OCI-LY1 (cell line): ENCODE measurements around the gene TRMT44.

Experiments
- H2AFZ ChIP-seq: fragments of 200-600 bp; sonication (generic), shearing (Covaris generic); 2 replicates; pipeline ENCODE4 v1.6.0; 2014; ENCODE audit warnings: antibody characterized with exemption, mild to moderate bottlenecking, low read length
- H3F3A ChIP-seq: fragments of 200-600 bp; sonication (generic), shearing (Covaris generic); 2 replicates; pipeline ENCODE4 v1.6.0; 2014; ENCODE audit warnings: mild to moderate bottlenecking, antibody characterized with exemption, low read length, moderate library complexity; ENCODE audit not compliant: insufficient read depth
- H3K27ac ChIP-seq: fragments of 200-600 bp; sonication (generic); 2 replicates; pipeline ENCODE4 v1.5.1; 2014; ENCODE audit warnings: low read length, mixed run types, mild to moderate bottlenecking, low read depth; ENCODE audit not compliant: poor library complexity, severe bottlenecking
- H3K27me3 ChIP-seq: fragments of 200-600 bp; sonication (generic); 2 replicates; pipeline ENCODE4 v1.6.0; 2014; ENCODE audit warnings: antibody characterized with exemption, mild to moderate bottlenecking, low read length, moderate library complexity; ENCODE audit not compliant: insufficient read depth
- H3K36me3 ChIP-seq: fragments of 200-600 bp; sonication (generic); 2 replicates; pipeline ENCODE4 v1.6.1; 2014; ENCODE audit warnings: mild to moderate bottlenecking, antibody characterized with exemption, low read length, moderate library complexity, mixed read lengths; ENCODE audit not compliant: insufficient read depth
- H3K4me1 ChIP-seq: fragments of 200-600 bp; sonication (generic); 2 replicates; pipeline ENCODE4 v1.5.1; 2014; ENCODE audit warnings: mild to moderate bottlenecking, low read length, moderate library complexity; ENCODE audit not compliant: insufficient read depth, severe bottlenecking
- H3K4me2 ChIP-seq: fragments of 200-600 bp; sonication (generic), shearing (Covaris generic); 2 replicates; pipeline ENCODE4 v1.6.1; 2014; ENCODE audit warnings: low read length
- H3K4me3 ChIP-seq: fragments of 200-600 bp; sonication (generic); 2 replicates; pipeline ENCODE4 v1.5.1; 2014; ENCODE audit warnings: low read length, low read depth, mild to moderate bottlenecking, mixed read lengths; ENCODE audit not compliant: poor library complexity, severe bottlenecking
- H3K79me2 ChIP-seq: fragments of 200-600 bp; shearing (Covaris generic); 2 replicates; pipeline ENCODE4 v1.6.1; 2016; ENCODE audit warnings: mixed run types, low read length, mixed read lengths; ENCODE audit not compliant: insufficient read depth
- H3K9ac ChIP-seq: fragments of 200-600 bp; sonication (generic), shearing (Covaris generic); 2 replicates; pipeline ENCODE4 v1.6.1; 2014; ENCODE audit warnings: mild to moderate bottlenecking, low read length, mixed read lengths
- H3K9me2 ChIP-seq: fragments of 200-600 bp; sonication (generic), shearing (Covaris generic); 2 replicates; pipeline ENCODE4 v1.6.1; 2014; ENCODE audit warnings: low read depth, mild to moderate bottlenecking, low read length, mixed read lengths
- H3K9me3 ChIP-seq: fragments of 200-600 bp; shearing (Covaris generic); 2 replicates; pipeline ENCODE4 v1.6.1; 2014; ENCODE audit warnings: low read length, mixed read lengths
- H4K20me1 ChIP-seq: fragments of 200-600 bp; sonication (generic), shearing (Covaris generic); 2 replicates; pipeline ENCODE4 v1.6.0; 2016; ENCODE audit warnings: mild to moderate bottlenecking, low read length; ENCODE audit not compliant: insufficient read depth
- CTCF ChIP-seq: fragments of 200-600 bp; sonication (generic), shearing (Covaris generic); IDR thresholded peaks from 2 replicates; pipeline ENCODE4 v1.5.1; 2017; ENCODE audit warnings: mild to moderate bottlenecking, antibody characterized with exemption, low read length, moderate library complexity, mixed read lengths
- EZH2 ChIP-seq: fragments of 200-600 bp; sonication (generic), shearing (Covaris generic); IDR thresholded peaks from 2 replicates; pipeline ENCODE4 v1.8.0; 2017; ENCODE audit warnings: borderline replicate concordance, mixed run types, mild to moderate bottlenecking, antibody characterized with exemption, low read length, moderate library complexity, mixed read lengths

Gene TRMT44

GRCh38 chr4:8422786-8423185, 17.8 kb upstream of the TRMT44 start:
- Histone ChIP-seq H3K4me2 (no peak overlapping the region), H3K79me2 (no peaks in the 10 kb centered on the region), H2AFZ (no peak overlapping the region), H3K4me3 (no peak overlapping the region), H3K4me1 (no peaks in the 10 kb centered on the region), H3K36me3 (no peaks in the 10 kb centered on the region), H3K9me2 (no peaks in the 10 kb centered on the region), H3K9ac (no peak overlapping the region), H3K27me3 (no peaks in the 10 kb centered on the region), H3K27ac (no peak overlapping the region), H3F3A (no peaks in the 10 kb centered on the region), H4K20me1 (no peaks in the 10 kb centered on the region), H3K9me3 (no peaks in the 10 kb centered on the region)
- TF ChIP-seq CTCF (no peak), EZH2 (no peak)

GRCh38 chr4:8427262-8427661, 13.3 kb upstream of the TRMT44 start:
- Histone ChIP-seq H3K4me2 (no peak overlapping the region), H3K27me3 (no peaks in the 10 kb centered on the region), H3K9me2 (no peaks in the 10 kb centered on the region), H3K36me3 (no peaks in the 10 kb centered on the region), H3K4me1 (peaks cover 4% of the 10 kb centered on the region), H3K27ac (no peak overlapping the region), H4K20me1 (no peaks in the 10 kb centered on the region), H3K9me3 (no peaks in the 10 kb centered on the region), H2AFZ (no peak overlapping the region), H3K9ac (no peak overlapping the region), H3K79me2 (no peaks in the 10 kb centered on the region), H3K4me3 (no peak overlapping the region), H3F3A (no peaks in the 10 kb centered on the region)
- TF ChIP-seq CTCF: no peak
- no peak for TF ChIP-seq EZH2

- Histone ChIP-seq H3K27ac (no peak overlapping the region), H3K79me2 (no peaks in the 10 kb centered on the region), H3K4me1 (peaks cover 4% of the 10 kb centered on the region), H3K4me3 (peak overlapping the region; percentile 74), H2AFZ (no peak overlapping the region), H3K9me3 (no peaks in the 10 kb centered on the region), H3K36me3 (no peaks in the 10 kb centered on the region), H3K4me2 (peak overlapping the region; percentile 73), H3K9ac (peak overlapping the region; percentile 84), H3K27me3 (no peaks in the 10 kb centered on the region), H3K9me2 (no peaks in the 10 kb centered on the region), H4K20me1 (no peaks in the 10 kb centered on the region), H3F3A (no peaks in the 10 kb centered on the region)
- TF ChIP-seq EZH2: no peak
- TF ChIP-seq CTCF: no peak
Observed at GRCh38 chr4:8427761-8428287, 12.8 kb upstream of the TRMT44 start.
